ENCODE measurements around the gene SPP1.
A peak's percentile ranks its signal among the peaks of the same experiment; 100 is the strongest.
"Not testable (repeated sequence)": the region's sequence is repeated elsewhere in the genome, so short reads cannot be mapped to it uniquely, and the experiment has no call there.

SPP1 gene

DNA sequence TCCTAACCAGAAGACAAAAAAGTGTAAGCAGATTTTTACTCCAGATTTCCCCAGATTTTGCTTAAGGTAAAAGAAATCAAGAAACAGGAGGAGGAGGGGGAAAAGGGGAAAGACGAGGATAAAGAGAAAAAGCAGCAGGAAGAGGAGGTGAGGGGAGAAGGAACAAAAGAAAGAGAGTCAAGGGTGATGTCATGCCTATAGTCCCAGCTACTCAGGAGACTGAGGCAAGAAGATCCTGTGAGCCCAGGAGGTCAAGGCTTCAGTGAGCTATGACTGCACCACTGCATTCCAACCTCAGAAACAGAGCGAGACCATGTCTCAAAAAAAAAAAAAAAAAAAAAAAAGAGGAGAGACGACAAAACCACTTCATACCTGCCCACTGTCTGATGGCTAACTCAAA is 19.9 kb downstream of the SPP1 start:
- DNase-seq, result no peak

DNA sequence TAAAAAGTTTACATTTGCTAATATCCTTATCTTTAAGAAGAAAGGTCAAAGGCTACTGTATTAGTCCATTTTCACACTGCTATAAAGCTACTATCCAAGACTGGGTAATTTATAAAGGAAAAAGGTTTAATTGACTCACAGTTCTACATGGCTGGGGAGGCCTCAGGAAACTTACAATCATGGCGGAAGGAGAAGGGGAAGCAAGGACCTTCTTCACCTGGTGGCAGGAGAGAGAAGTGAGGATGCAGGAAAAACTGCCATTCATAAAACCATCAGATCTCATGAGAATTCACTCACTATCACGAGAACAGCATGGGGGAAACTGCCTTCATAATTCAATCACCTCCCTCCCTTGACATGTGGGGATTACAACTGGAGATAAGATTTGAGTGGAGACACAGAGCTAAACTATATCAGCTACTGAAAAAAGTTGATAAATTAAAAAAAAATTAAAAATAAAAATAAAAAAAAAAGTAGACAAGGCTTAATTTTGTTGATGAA is 23.7 kb downstream of the SPP1 start:
- not testable (repeated sequence) for DNase-seq

DNA sequence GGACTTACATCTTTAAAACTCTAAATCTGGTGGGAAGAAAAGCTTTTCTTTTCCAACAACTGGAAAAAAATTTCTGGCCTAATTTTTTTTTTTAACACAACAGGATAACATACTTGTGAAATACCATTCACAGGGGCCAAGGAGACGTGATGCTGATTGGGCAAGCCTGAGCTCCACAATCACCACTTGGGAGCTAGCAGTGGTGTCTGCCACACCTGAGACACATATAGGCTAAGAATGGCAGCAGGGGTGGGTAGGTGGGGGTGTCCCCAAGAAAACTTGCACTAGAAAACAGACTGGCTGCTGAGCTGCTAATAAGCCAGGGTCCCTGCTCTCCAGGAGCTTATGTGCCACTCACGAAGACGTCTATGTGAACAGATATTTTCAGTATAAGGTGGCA is 26.4 kb downstream of the SPP1 start:
- DNase-seq, result no peak

DNA sequence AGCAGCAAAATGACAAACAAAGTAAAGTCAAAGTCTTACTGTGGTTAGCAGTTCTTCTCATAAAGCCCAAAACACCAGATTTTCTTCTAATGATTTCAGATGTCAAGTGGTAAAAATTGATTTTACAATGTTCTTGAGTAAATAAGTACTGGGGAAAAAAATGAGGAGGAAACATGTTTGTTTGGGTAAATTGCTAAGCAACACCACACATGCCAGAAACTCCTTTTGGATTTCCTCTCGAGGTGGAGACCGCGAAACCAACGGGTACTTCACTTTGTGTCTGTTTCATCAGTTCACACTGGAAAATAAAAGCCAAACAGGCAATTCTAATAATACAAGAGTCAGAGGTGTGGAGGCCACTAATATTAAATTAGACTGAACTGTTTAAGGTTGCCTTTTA is 27.3 kb downstream of the SPP1 start:
- no peak for DNase-seq

DNA sequence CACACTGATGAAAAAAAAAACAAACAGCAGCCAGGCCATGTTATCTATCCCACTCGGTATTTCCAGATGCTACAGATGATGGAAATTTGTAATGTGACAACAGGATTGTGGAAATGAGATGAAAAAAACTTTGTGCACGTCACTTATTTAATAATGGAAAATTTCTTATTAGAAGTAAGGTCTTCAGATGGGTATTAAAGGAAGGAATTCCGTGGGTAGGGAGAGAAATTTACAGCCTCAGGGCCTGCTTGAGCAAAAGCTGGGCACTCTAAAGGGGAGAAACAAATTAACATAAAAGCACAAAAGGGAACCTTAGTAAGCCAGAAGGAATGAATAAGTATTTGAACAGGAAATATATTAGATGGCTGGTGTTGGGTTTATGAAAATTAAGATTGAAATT is 27.7 kb downstream of the SPP1 start:
- no peak for DNase-seq

DNA sequence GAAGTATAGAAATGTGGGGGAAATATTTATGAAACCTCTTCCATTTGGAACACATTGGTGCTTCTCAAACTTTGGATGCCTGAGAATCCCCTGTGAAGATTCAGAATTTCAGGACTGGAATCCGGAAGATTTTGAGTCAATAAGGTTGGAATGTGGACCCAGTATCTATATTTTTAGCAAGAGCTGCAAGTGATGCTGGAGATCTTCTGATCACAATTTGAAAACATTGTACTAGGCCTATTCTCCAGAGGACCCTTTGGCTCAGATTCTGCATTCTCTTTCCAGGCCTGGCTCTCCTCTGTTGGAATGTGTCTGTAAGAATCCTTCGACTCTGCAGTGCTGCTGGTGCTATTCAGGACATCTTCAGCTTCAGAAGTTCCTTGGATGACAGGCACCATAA is 29.6 kb downstream of the SPP1 start:
- no peak for DNase-seq

DNA sequence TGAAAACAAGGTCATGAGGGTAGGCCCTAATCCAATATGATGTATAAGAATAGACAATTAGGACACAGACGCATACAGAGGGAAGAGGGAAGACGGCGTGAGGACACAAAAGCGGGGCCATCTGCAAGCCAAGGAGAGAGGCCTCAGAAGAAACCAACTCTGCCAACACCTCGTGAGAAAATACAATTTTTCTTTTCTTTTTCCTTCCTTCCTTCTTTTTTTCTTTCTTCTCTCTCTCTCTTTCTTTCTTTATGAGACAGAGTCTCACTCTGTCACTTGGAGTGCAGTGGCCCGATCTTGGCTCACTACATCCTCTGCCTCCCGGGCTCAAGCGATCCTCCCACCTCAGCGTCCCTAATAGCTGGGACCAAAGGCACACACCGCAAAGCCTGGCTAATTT is 30.4 kb downstream of the SPP1 start:
- DNase-seq, result no peak

DNA sequence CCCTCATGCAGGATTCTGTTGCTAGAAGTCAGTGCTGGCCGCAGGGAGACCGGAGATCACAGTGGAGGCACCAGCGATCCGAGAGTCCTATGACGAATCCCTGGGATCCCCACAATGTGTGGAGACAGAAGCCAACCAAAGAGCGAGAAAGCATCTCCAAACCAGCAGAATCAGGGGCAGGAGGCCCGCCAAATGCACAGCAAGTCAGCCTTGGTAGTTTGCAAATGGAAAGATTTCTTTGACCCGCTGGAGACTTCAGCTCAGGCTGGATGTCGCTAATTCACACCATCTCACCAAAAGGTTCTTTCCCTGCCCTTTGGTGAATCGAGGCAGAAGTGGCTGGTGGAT is 31.4 kb downstream of the SPP1 start:
- DNase-seq, result no peak

DNA sequence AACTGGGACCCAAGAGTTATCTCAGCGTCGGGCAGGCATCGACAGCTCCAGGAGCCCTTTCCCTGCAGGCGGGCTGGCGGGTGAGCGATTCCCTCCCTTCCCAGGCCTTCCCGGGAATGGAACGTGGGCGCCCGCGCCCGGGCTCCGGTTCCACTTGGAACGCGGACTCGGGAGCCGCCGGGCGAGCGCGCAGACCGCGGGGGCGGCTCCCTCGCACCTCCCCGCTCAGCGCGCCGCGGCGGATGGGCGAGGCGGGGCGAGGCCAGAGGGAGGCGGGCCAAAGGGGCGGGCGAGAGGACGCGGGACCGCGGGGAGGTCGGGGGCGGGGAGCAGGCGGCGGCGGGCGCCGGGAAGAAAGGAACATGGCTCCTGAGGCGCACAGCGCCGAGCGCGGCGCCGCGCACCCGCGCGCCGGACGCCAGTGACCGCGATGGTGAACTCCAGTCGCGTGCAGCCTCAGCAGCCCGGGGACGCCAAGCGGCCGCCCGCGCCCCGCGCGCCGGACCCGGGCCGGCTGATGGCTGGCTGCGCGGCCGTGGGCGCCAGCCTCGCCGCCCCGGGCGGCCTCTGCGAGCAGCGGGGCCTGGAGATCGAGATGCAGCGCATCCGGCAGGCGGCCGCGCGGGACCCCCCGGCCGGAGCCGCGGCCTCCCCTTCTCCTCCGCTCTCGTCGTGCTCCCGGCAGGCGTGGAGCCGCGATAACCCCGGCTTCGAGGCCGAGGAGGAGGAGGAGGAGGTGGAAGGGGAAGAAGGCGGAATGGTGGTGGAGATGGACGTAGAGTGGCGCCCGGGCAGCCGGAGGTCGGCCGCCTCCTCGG is 32.0 kb downstream of the SPP1 start, which contains the start of gene PKD2:
Gene PKD2, plus strand, starts transcription at position 332 of the 818 bp plus-strand sequence. Its CDS starts 99 bp downstream, at position 431.
- peak; percentile 69 for DNase-seq

DNA sequence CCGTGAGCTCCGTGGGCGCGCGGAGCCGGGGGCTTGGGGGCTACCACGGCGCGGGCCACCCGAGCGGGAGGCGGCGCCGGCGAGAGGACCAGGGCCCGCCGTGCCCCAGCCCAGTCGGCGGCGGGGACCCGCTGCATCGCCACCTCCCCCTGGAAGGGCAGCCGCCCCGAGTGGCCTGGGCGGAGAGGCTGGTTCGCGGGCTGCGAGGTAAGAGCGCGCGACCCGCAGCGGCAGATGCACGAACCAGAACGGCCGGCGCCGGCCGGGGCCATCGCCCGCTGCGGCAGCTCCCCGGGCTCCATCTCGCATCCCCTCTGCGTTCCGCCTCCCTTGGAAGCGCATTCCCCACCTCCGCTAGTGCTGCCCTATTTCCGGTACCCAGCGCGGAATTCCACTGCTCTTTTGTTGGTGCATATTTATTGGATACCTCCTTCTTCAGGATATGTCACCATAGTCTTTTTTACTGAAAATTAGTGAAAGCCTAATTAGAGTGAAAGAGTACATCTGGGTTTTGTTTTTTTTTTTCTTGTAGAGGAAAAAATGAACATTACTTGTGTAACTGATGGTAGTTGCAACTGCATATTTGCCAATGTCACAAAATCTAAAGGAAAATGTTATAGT is 32.7 kb downstream of the SPP1 start:
- no peak for DNase-seq

DNA sequence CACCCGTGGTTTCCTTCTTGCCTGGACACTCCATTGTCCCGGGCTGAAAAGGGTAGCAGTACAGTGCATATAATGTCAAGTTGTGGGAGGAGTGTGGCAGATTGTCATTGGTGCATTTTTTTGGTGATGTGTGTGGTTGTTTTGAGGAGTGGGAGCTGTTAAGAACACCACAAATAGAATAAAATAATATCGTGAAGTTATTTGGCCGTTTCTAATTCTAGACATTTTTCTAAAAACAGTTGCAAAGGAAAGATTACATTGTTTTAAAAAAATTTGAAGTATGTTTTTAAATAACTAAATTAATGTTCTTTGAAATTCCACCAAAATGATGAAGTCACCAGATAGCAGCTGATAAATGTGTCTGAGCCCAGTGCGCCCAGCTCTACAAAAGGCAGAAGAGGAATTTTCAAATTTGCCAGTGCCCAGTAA is 33.2 kb downstream of the SPP1 start:
- DNase-seq, result no peak

DNA sequence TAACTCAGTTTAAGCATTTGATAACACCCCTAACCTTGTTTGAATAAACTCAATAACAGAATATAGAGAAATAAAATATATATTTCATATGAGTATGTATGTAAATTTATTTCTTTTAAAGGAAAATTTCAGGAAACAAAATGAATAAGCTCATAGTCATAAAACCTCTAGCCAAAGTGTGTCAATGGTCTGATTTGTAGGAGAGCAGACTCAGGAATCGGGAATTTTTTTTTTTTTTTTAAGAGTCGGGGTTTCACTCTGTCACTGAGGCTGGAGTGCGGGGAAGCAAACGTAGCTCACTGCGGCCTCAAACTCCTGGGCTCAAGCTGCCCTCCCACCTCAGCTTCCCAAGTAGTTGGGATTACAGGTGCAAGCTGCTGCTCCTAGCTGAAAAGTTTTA is 34.4 kb downstream of the SPP1 start:
- no peak for DNase-seq

DNA sequence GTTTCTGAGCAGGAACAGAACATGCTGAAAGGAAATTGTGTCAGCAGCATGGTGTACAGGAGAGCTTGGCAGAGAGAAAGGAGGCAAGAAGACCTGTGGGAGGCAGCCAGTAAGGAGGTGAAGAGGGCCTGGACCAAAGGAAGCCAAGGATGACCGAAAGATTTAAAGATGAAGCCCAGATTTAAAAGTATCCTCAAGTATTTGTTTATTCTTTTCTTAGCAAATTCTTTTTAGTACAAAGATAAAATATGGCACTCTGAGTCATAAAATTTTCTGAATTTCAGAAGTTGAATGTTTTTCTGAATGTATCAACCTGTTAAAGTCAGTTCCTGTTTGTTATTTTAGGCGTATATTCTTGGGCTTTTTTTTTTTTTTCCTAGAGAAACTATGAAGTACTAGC is 35.5 kb downstream of the SPP1 start:
- no peak for DNase-seq

DNA sequence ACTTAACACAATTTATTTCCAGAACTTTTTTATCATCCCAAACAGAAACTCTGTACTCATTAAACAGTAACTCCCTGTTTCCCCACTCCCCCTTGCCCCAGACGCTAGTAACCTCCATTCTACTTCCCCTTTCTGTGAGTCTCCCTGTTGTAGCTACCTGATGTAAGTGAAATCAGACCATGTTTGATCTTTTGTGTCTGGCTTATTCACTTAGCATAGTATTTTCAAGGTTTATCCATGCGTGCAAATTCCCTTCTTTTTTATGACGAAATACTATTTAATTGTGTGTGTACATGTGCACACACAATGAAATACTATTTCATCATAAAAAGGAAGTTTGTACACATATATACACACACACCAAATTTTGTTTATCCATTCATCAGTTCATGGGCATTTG is 37.1 kb downstream of the SPP1 start:
- DNase-seq, result no peak

DNA sequence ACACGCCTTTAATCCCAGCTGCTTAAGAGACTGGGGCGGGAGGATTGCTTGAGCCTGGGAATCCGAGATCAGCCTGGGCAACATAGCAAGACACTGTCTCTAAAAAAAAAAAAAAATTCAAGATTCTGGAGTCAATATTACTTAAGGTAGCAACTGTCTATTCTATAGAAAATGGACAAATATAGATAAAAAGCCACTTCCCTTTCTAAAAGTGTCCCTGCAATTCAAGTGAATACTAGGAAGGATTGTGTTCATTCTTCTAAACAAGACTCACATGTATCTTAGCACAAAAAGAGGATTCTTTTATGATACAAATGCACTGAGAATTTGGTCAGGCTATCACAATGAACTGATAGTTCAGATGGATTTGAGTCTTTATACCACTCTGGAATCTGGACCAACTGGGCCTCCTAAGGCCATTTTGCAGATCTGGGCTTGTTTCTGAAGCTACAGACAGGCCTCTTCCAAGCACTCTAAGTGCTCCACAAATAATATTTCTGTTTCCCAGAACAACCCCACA is 38.9 kb downstream of the SPP1 start:
- DNase-seq, result no peak

DNA sequence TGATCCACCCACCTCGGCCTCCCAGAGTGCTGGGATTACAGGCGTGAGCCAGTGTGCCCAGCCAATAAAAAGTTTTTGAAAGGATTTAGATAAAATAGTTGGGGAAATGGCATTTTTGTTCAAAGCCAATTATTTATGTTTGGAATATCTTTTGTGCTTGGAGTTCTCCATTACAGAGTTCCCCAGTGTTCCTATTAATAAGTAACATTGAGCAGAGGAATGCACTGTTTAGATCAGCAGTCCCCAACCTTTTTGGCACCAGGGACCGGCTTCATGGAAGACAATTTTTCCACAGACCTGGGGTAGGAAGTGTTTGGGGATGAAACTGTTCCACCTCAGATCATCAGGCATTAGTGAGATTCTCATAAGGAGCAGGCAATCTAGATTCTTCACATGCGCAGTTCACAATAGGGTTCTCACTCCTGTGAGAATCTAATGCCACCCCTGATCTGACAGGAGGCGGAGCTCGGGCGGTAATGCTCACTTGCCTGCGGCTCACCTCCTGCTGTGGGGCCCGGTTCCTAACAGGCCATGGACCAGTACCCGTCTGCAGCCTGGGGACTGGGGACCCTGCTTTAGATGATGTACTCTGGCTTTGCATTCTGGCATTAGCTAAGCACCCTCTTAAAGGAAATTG is 40.3 kb downstream of the SPP1 start:
- no peak for DNase-seq

DNA sequence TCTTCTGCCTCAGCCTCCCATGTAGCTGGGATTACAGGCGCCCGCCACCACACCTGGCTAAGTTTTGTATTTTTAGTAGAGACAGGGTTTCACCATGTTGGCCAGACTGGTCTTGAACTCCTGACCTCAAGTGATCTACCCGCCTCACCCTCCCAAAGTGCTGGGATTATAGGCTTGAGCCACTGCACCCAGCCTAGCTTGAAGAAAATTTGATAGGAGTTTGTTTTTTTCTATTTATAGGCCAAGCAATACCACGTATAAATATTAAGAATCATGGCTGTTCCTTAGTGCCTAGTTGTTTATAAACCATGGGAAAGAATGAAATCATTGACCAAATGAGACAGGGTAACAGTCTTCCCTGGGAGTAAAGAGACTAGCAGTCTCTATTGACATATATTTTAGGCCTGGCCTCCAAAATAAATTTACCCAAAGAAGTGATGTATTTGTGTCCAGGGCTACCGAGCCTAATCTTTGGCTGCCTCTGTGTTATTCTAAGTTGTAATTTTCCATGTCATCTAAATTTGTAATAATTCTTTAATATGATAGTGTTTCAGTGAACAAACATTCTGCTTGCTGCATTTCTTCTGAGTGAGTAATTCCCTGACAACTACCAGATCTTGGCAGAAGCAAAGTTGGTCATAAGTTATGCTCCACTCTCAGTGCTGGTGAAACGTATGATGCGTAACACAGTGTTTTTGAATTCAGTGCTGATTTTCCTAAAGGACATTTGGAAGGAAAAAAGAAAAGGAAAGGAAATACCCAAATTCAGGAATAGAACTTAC is 42.2 kb downstream of the SPP1 start:
- no peak for DNase-seq

DNA sequence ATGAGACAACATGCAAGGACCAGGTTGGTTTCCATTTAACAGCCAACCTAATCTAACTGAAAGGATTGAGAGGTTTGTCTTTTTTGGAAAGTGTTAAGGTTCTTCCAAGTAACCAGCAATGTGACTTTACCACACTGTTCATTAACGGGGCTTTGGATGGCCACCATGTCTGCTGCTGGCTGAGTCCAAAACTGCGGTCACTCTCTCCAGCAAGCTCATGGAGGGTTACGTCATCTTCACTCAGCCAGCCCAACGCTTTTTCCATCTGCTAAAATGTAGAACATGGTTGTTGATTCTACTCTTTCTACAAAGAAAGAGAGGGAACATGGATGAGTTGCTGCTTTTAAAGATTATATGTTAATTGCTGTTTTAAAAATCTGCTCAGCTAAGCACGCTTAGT is 43.0 kb downstream of the SPP1 start:
- no peak for DNase-seq

DNA sequence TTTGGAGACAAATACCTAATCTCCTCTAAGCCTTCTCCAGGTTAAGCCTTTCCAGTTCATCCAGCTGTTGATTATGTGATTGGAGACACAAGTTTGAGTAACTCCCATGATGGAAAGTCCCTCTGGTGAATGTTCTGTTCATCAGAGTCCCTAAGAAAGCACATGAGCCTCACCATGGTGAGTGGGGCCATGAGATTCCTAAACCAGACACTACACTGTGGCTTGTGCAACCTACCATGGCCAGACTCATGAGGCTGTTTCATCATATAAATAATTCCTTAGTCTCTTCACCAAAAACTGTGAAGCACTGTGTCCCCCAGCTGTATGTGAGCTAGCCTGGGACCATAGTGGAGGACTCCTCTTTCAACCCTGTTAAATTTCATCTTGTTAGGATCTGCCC is 46.3 kb downstream of the SPP1 start:
- DNase-seq, result no peak

DNA sequence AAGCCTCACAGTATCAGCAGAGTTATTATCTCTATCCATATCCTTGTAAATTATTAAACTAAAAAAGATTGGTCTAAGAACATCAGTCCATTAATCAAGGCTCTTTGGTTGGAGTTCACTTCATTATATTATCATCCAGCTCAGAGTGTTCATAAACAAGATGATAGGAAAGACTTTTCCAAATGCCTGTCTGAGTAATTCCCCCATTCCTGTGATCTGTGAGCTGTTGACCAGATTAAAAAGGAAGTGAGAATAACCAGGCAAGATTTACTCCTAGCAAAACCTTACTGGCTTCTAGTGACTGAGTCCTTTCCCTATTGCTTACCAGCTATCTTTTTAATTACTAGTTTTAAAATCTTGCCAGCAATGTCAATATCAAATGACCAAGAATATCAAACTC is 46.8 kb downstream of the SPP1 start:
- no peak for DNase-seq

DNA sequence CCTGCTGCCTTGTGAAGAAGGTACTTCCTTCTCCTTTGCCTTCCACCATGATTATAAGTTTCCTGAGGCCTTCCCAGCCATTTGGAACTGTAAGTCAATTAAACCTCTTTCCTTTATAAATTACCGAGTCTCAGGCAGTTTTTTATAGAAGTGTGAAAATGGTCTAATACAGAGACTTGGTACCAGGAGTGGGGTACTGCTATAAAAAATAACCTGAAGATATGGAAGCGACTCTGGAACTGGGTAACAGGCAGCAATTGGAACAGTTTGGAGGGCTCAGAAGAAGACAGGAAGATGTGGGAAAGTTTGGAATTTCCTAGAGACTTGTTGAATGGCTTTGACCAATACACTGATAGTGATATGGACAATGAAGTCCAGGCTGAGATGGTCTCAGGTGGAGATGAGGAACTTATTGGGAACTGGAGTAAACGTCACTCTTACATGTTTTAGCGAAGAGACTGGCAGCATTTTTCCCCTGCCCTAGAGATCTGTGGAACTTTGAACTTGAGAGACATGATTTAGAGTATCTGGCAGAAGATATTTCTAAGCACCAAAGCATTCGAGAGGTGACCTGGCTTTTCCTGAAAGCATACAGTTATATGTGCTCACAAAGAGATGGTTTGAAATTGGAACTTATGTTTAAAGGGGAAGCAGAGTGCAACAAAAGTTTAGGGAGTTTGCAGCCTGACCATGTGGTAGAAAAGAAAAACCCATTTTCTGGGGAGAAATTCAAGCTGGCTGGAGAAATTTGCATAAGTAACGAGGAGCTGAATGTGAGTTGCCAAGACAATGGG is 50.6 kb downstream of the SPP1 start:
- not testable (repeated sequence) for DNase-seq

Data from CD4-positive, alpha-beta T cell treated with Interleukin-15 for 1 hour (primary cell).